NB4 (cell line): ENCODE measurements around the gene ING3.

Experiments
- POLR2A ChIP-seq: IDR thresholded peaks from 2 replicates; pipeline ENCODE4 v1.6.1; 2011; ENCODE audit warnings: mild to moderate bottlenecking; ENCODE audit not compliant: insufficient read length; ENCODE audit errors: extremely low read depth
- TF ChIP-seq, protein P1 (sequence below): IDR thresholded peaks from one replicate; pipeline ENCODE4 v1.5.1; 2012; ENCODE audit warnings: low read depth, low read length
- TF ChIP-seq, protein P2 (sequence below): IDR thresholded peaks from 2 replicates; pipeline ENCODE4 v1.6.1; 2011; ENCODE audit warnings: low read depth, low read length

DNA sequence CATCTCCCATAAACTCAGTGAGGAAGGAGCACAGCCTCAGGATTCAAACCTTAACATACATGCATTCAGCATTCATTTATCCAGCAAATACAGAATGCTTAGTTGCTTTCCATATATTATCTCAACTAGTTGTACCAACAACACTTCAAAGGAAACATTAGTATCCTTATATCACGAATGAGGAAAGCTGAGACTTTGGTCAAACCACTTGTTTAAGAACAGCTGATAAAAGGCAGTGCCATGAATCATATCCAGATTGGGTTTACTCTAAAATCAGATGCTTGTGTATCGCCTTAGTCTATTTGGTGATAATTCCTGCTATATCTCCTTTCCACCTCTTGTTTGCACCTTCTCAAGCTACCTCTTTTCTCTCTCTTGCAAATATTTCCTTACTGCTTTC, 36.1 kb downstream of the ING3 start:
- TF ChIP-seq POLR2A = no peak
- TF ChIP-seq, protein P1, sequence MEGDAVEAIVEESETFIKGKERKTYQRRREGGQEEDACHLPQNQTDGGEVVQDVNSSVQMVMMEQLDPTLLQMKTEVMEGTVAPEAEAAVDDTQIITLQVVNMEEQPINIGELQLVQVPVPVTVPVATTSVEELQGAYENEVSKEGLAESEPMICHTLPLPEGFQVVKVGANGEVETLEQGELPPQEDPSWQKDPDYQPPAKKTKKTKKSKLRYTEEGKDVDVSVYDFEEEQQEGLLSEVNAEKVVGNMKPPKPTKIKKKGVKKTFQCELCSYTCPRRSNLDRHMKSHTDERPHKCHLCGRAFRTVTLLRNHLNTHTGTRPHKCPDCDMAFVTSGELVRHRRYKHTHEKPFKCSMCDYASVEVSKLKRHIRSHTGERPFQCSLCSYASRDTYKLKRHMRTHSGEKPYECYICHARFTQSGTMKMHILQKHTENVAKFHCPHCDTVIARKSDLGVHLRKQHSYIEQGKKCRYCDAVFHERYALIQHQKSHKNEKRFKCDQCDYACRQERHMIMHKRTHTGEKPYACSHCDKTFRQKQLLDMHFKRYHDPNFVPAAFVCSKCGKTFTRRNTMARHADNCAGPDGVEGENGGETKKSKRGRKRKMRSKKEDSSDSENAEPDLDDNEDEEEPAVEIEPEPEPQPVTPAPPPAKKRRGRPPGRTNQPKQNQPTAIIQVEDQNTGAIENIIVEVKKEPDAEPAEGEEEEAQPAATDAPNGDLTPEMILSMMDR = no peak
- TF ChIP-seq, protein P2, sequence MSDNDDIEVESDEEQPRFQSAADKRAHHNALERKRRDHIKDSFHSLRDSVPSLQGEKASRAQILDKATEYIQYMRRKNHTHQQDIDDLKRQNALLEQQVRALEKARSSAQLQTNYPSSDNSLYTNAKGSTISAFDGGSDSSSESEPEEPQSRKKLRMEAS = no peak
